Adrenal gland (tissue), 12 donors: ENCODE results near the gene CMTM8. TPM values are rescaled to one million over a fixed set of nuclear protein-coding genes. Genes with fewer than 3 reads are reported as not detected.
"Not testable (repeated sequence)": the region's sequence is repeated elsewhere in the genome, so short reads cannot be mapped to it uniquely, and the experiment has no call there.

Source experiments
- DNase-seq, 7 donors: peaks; one replicate each; pipeline ENCODE4 v3.0.0-alpha.2; 2019 to 2020
- H3K27ac ChIP-seq, 5 donors: fragments of 200-600 bp; sonication (generic) in 4 of 5; 1 replicate in 3 of 5; 2 replicates in 2 of 5; pipeline versions ENCODE4 v1.5.1 to v1.8.0; 2016 to 2020; ENCODE audit warnings: mild to moderate bottlenecking in 1 of 5
- H3K27me3 ChIP-seq: fragments of 200-600 bp; 2 replicates; pipeline ENCODE4 v1.8.0; 2021
- H3K36me3 ChIP-seq, 2 donors: fragments of 200-600 bp; replicated peaks in 1 of 2; 1 replicate in 1 of 2; 2 replicates in 1 of 2; pipeline versions ENCODE4 v1.5.1 to v1.8.0; 2018 to 2022
- H3K4me1 ChIP-seq, 2 donors: fragments of 200-600 bp; replicated peaks in 1 of 2; 1 replicate in 1 of 2; 2 replicates in 1 of 2; pipeline versions ENCODE4 v1.5.1 to v1.8.0; 2018 to 2021
- H3K4me3 ChIP-seq, 4 donors: fragments of 200-600 bp; sonication (generic) in 3 of 4; one replicate each; pipeline ENCODE4 v1.5.1; 2016 to 2018
- H3K9me3 ChIP-seq, 3 donors: fragments of 200-600 bp; sonication (generic) in 1 of 3; replicated peaks in 1 of 3; 1 replicate in 2 of 3; 2 replicates in 1 of 3; pipeline versions ENCODE4 v1.5.1 to v1.8.0; 2016 to 2021
- POLR2A ChIP-seq, 2 donors: fragments of 450-650 bp; IDR thresholded peaks; one replicate each; pipeline ENCODE4 v1.6.1; 2017; ENCODE audit warnings: antibody characterized with exemption in 2 of 2, mild to moderate bottlenecking in 2 of 2, moderate library complexity in 1 of 2
- WGBS, 4 donors: extraction: QIAGEN DNeasy Blood & Tissue Kit in 2 of 4; methylation state at CpG; one replicate each; pipeline versions ENCODE4 v1.1.5 to v1.1.7; 2013 to 2017; 5-methylcytosine and 5-hydroxymethylcytosine counted together
- intact Hi-C, 2 donors: fragments of 100-400 bp; cut with DNase I; formaldehyde crosslinking; loops; one replicate each; pipeline versions ENCODE4 v1.14.1 to v1.15.0; 2022 to 2023
- polyA plus RNA-seq, 3 donors: library from polyadenylated mRNA; stranded (reverse); fragments of 200-250 nt in 2 of 3; fragments of 350-450 nt in 1 of 3; fragmentation: Illumina TruSeq in 1 of 3; extraction: RNeasy Lipid Tissue Mini Kit (QIAGEN cat#74804) in 1 of 3; gene quantifications; one replicate each; pipeline ENCODE4 v1.2.3, GENCODE V29; 2013 to 2014
- total RNA-seq, 9 donors: library from RNA; depleted of rRNA in 4 of 9; stranded (reverse); fragments of >200 nt in 4 of 9; fragments of 120-200 nt in 1 of 9; fragmentation: NEBNext Ultra II Directional in 1 of 9; extraction: Animal tissue kit (Norgen Biotek cat#: 25700) in 1 of 9; gene quantifications; one replicate each; pipeline versions ENCODE4 v1.1.0 to v1.2.4, GENCODE V29; 2013 to 2023
- TF ChIP-seq, protein P1 (sequence below), 6 experiments: fragments of 450-650 bp in 4 of 6; fragments of 200-600 bp in 2 of 6; sonication (generic) in 1 of 6; IDR thresholded peaks; 1 replicate in 5 of 6; 2 replicates in 1 of 6; pipeline versions ENCODE4 v1.5.1 to v1.8.0; 2016 to 2021; ENCODE audit warnings: antibody characterized with exemption in 6 of 6, mild to moderate bottlenecking in 2 of 6, moderate library complexity in 1 of 6
- donor health status: healthy with polysubstance abuse.
- donor health status: Bipolar disorder and iron deficiency.
- donor health status: DM: yes; HTN: yes; CAD: no.
- donor health status: DM: no; HTN: no; CAD: no.
- donor health status: DM: no; HTN: no; CAD: no.
- donor health status: DM: yes; HTN: yes; CAD: no.

CMTM8 gene
- total and polyA plus RNA-seq, 12 donors: 3.3 to 24.1 (median 16.0) TPM

DNA sequence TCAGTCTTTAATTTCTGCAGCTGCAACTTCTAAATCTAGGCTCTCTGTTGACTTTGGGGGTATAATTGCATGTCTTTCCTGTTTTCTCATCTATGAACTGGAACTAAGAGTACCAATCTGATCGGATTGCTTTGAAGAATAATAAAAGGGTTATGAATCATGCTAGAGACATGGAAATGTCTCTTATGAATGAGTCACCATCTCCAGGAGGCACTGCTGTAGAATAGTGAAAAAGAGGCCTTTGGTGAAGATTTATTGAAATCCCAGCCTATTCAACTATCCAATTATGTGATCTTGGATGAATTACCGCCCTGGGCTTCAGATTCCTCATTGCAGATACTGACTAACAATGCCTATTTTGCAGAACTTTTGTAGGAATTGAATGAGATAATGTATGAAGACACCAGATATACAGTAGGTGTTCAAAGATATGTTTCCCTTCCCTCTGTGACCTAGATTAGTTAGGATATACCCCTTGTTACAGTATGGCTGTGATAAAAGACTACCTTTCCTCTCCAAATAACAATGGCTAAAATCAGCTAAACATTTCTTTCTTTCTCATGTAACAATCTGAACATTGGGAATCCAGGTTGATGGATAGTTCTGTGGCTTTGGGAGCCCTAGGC lies 11.5 kb upstream of the CMTM8 start:
- H3K27me3 ChIP-seq: no peaks in the 10 kb centered on the region
- H3K4me3 ChIP-seq: no peak overlapping the region
- no peaks in the 10 kb centered on the region for H3K36me3 ChIP-seq
- 37 to 60% (median 41%) methylated on average over 2 of the region's 2 CpGs for WGBS, 4 donors
- TF ChIP-seq, protein P1, sequence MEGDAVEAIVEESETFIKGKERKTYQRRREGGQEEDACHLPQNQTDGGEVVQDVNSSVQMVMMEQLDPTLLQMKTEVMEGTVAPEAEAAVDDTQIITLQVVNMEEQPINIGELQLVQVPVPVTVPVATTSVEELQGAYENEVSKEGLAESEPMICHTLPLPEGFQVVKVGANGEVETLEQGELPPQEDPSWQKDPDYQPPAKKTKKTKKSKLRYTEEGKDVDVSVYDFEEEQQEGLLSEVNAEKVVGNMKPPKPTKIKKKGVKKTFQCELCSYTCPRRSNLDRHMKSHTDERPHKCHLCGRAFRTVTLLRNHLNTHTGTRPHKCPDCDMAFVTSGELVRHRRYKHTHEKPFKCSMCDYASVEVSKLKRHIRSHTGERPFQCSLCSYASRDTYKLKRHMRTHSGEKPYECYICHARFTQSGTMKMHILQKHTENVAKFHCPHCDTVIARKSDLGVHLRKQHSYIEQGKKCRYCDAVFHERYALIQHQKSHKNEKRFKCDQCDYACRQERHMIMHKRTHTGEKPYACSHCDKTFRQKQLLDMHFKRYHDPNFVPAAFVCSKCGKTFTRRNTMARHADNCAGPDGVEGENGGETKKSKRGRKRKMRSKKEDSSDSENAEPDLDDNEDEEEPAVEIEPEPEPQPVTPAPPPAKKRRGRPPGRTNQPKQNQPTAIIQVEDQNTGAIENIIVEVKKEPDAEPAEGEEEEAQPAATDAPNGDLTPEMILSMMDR (IDR thresholded peaks at IDR 0.05): no peak
- no peak for TF ChIP-seq POLR2A (IDR thresholded peaks at IDR 0.05)
- H3K27ac ChIP-seq: no peak overlapping the region
- no peak for DNase-seq
- H3K9me3 ChIP-seq: no peaks in the 10 kb centered on the region
- H3K4me1 ChIP-seq: no peaks in the 10 kb centered on the region
- intact Hi-C loops: no loop called here

DNA sequence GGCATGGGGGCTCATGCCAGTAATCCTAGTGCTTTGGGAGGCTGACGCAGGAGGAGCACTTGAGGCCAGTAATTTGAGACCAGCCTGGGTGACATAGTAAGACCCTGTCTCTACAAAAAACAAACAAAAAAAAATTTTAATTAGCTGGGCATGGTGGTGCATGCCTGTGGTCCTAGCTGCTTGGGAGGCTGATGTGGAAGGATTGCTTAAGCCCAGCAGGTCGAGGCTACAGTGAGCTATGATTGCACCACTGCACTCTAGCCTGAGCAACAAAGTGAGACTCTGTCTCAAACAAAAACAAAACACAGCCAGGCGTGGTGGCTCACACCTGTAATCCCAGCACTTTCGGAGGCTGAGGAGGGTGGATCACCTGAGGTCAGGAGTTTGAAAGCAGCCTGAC lies 9.7 kb upstream of the CMTM8 start:
- H3K4me3 ChIP-seq, H3K9me3 ChIP-seq, H3K27ac ChIP-seq, H3K4me1 ChIP-seq, intact Hi-C loops, H3K27me3 ChIP-seq, H3K36me3 ChIP-seq, DNase-seq: not testable (repeated sequence)
- WGBS, 4 donors: 91 to 93% (median 92%) methylated on average over 4 of the region's 4 CpGs

DNA sequence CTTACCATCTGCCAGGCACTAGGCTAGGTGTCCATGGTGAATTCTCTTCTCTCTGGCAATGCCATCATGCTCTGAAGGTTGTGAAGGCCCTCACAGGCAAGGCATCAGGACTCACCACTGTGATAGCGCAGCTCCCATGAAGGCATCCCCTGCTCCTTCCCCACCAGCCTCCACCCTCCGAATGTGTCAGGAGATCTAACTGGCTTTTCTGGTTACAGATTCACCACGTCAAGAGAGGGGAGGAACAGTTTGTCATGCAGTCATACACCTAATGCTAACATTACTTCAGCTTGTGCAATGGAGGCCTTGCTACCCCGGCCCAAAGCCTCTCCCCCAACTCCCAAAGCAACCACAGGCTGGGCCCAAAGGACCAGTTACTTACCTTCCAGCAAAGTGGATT lies 8.9 kb upstream of the CMTM8 start:
- TF ChIP-seq, protein P1 (IDR thresholded peaks at IDR 0.05): no peak
- no peak for TF ChIP-seq POLR2A (IDR thresholded peaks at IDR 0.05)
- Histone ChIP-seq H3K27me3 (no peaks in the 10 kb centered on the region), H3K27ac (no peak overlapping the region), H3K36me3 (no peaks in the 10 kb centered on the region), H3K4me1 (no peaks in the 10 kb centered on the region), H3K9me3 (no peaks in the 10 kb centered on the region), H3K4me3 (no peak overlapping the region)
- intact Hi-C loops: no loop called here
- WGBS, 4 donors: 91 to 95% (median 93%) methylated on average over 4 of the region's 4 CpGs
- no peak for DNase-seq

DNA sequence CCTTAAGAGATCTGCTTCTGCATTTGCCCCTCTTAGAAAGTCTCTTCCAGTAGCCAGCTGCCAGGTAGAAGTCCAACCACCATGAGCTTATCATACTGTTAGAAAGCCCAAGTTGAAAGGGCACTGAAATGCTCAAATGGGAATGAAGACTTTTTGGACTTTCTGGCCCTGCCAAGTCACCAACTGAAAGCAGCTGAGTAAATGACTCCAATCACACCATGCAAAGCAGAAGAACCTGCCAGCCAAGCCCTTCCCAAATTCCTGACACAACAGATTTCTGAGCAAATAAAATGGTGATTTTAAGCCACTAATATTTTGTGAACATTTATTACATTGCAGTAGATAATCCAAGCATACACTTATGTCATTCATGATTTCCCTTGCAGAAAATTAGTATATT lies 2.1 kb upstream of the CMTM8 start:
- no peak for DNase-seq
- intact Hi-C loops: no loop called here

More for the DNA sequence above, 2.1 kb upstream of the CMTM8 start:
- TF ChIP-seq, protein P1 (IDR thresholded peaks at IDR 0.05): no peak
- no peak for TF ChIP-seq POLR2A (IDR thresholded peaks at IDR 0.05)
- no peaks in the 10 kb centered on the region for H3K27me3 ChIP-seq
- H3K4me3 ChIP-seq: no peak overlapping the region
- peaks cover 6 to 14% of the 10 kb centered on the region in 2 donors for H3K4me1 ChIP-seq
- no peaks in the 10 kb centered on the region for H3K36me3 ChIP-seq
- no peaks in the 10 kb centered on the region for H3K9me3 ChIP-seq
- H3K27ac ChIP-seq: no peak overlapping the region
